NCI-H510A treated with DMSO at 0.1 percent for 48 hours (cell line): Measurements from ENCODE around the gene IFIT1.
"Not testable (repeated sequence)": the region's sequence is repeated elsewhere in the genome, so short reads cannot be mapped to it uniquely, and the experiment has no call there.

Experiments used
- DNase-seq: peaks from one replicate; lab custom pipeline; 2025; lab: John Stamatoyannopoulos, UW

IFIT1 gene

DNA sequence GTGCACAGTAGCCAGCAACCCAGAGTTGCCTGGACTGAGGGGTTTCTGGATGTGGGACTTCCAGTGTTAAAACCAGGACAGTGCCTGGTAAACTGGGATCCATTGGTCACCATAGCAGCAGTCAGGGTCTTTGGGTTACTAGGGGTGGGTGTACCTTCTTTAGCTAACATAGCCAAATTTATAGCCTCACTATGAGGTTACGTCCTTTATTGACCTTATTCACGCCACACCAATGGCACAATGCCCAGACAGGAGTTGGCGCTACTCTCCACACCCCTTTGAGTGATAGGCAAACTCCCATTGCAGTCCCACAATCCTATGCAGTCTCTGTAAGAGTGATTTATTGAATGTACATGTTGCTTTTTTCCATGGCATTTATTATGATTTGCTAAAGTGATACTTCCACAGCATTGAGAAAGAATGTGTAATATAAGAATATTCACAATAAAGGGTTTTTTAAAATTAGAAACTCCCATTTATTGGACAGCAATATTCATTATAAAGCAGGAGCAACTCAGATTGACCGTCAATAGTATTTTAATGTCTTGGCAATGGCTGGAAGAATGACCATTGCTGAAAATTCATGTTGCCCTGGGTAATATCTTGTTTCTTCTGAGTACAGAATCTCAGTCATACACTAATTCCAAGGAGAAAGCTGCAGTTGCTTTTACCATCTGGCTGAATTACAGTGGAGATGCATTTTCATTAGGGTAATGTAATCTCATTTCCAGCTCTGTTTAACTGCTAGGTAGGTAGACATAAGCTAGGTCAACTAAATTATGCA, 48.0 kb downstream of the IFIT1 start:
- no peak for DNase-seq

DNA sequence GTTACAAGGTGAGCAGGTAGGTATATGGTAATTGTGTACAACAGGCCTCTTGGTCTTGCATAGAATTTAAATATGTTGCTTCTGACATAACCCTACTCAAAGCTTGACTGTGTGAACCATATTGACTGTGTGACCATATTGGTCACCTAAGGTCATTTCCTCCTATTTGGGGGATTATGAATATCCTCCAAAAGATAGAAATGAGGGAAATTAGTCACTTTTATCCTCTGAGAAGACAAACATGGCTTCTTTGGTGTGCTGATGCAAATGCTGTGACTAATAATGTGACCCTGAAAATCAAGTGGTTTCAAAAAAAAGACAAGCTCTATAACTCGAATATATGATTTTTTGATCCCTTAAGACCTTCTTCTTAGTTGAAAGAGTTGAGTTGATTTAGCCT, 49.9 kb downstream of the IFIT1 start:
- no peak for DNase-seq

DNA sequence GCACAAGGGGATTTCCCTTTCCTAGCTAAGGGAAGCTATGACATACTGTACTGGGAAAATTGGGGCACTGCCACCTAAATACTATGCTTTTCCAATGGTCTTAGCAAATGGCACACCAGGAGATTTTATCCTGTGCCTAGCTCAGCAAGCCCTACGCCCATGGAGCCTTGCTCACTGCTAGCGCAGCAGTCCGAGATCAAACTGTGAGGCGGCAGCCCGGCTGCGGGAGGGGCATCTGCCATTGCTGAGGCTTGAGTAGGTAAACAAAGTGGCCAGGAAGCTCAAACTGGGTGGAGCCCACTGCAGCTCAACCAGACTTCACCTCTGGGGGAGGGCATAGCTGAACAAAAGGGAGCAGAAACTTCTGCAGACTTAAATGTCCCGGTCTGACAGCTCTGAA, 52.4 kb downstream of the IFIT1 start:
- DNase-seq = not testable (repeated sequence)

DNA sequence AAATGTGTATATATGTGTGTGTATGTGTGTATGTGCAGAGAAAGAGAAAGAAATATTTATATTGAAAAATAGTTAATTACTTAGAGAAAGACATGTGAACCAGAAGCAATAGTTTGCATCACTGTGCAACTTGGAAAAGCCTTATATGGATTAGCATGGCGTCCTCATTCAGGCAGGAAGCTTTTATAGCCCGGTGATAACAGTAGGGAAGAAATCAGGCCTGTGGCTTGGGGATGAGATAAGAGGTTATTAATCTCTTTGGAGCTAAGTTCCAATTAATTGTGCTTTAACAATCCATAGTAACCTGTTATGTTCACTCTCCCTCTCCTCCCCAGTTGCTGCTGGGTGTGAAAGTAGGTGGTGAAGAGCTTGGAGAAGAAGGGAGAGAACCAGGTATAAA, 58.5 kb downstream of the IFIT1 start:
- DNase-seq = no peak

DNA sequence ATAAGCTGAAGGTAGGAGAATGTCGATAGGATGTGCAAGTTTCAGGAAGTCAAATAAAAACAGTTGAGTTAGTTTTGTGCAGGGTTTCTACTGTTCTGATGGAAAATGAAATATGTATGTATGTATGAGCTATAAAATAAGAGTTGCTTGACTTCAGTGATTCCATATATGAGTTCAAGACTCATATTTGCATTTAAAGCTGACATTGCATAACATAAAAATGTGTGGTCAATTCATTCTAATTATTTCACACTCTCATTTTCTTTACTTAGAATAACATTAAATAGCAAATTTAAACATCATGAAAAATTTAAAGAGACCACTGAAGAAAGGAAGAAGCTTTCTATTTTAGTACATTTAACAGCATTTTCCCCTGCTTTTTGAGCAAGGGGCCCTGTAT, 59.8 kb downstream of the IFIT1 start:
- DNase-seq = no peak

DNA sequence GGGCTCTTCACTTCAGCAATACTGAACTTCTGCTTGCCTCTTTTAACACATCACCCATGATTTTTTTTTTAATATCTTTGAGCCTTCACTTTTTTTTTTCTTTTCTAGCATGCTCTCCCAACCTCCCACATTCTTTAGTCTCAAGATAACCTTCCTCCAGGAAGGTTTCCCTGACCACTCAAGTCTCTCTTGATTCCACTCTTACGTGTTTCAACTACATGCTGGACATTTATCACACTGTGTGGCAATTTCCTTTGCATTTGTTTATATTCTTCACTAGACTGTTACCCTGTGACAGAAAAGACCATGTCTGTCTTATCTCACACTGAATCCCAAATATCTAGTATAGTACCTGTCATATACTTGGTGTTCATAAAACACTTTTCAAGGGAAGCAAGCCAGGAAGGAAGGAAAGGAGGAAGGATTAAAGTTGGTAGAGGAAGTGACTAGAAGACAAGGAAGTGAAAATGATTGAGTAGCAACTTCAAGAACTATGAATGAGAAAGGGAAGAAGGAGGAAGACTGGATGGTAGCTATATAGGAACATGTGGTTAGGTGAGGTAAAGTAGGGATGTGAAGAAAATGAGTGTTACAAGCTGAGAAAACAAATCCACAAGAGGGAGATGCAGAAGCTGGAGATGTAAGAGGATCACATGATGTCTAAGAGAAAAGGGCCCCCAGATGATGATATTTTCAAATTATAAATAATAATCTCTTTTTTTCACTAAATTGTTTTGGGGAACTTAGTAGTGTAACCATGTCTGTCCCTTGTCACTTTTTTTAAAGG, 62.3 kb downstream of the IFIT1 start:
- DNase-seq = no peak
